Psoas muscle (tissue), 8 donors: ENCODE measurements around the gene PTP4A1. TPM values are rescaled to one million over a fixed set of nuclear protein-coding genes. Genes with fewer than 3 reads are reported as not detected.
A peak's percentile ranks its signal among the peaks of the same experiment; 100 is the strongest.

Experiments used
- ATAC-seq, 4 donors: fragments of 200-7000 bp; cut with Tn5 transposase; one replicate each; pipeline ENCODE4 v1.9.1; 2020; ENCODE audit warnings: moderate library complexity in 3 of 4, mild to moderate bottlenecking in 2 of 4
- DNase-seq, 2 donors: peaks; one replicate each; pipeline ENCODE4 v3.0.0-alpha.2; 2020
- H3K27ac ChIP-seq: fragments of 200-600 bp; one replicate; pipeline ENCODE4 v1.8.0; 2022
- H3K27me3 ChIP-seq, 3 donors: fragments of 200-600 bp in 1 of 3; one replicate each; pipeline versions ENCODE4 v1.6.1 to v1.8.0; 2013 to 2022; ENCODE audit warnings: low read length in 2 of 3, mild to moderate bottlenecking in 2 of 3, moderate library complexity in 1 of 3; ENCODE audit not compliant: insufficient read depth in 3 of 3
- H3K36me3 ChIP-seq, 2 donors: fragments of 200-600 bp in 1 of 2; one replicate each; pipeline versions ENCODE4 v1.6.1 to v1.8.0; 2013 to 2022; ENCODE audit warnings: low read depth in 1 of 2, mild to moderate bottlenecking in 1 of 2, moderate library complexity in 1 of 2; ENCODE audit not compliant: insufficient read depth in 1 of 2
- H3K4me1 ChIP-seq: fragments of 200-600 bp; one replicate; pipeline ENCODE4 v1.8.0; 2022
- H3K4me3 ChIP-seq: fragments of 200-600 bp; one replicate; pipeline ENCODE4 v1.8.0; 2022; ENCODE audit warnings: mild to moderate bottlenecking
- H3K9me3 ChIP-seq: fragments of 200-600 bp; one replicate; pipeline ENCODE4 v1.8.0; 2022
- WGBS, 3 donors: extraction: QIAGEN DNeasy Blood & Tissue Kit; methylation state at CpG; one replicate each; pipeline versions ENCODE4 v1.1.6 to v1.1.7; 2013; 5-methylcytosine and 5-hydroxymethylcytosine counted together
- intact Hi-C, 2 donors: fragments of 100-400 bp; cut with DNase I; formaldehyde crosslinking; loops; one replicate each; pipeline versions ENCODE4 v1.11.0 to v1.14.2; 2022
- polyA plus RNA-seq, 3 donors: library from polyadenylated mRNA; stranded (reverse); fragments of 200-250 nt; gene quantifications; one replicate each; pipeline ENCODE4 v1.2.3, GENCODE V29; 2013
- total RNA-seq, 4 donors: library from RNA; stranded (reverse); fragmentation: NEBNext Ultra II Directional in 2 of 4; extraction: Animal tissue kit (Norgen Biotek cat#: 25700) in 2 of 4; gene quantifications; one replicate each; pipeline versions ENCODE4 v1.2.1 to v1.2.4, GENCODE V29; 2021 to 2023
- TF ChIP-seq, protein P1 (sequence below): fragments of 200-600 bp; IDR thresholded peaks from one replicate; pipeline ENCODE4 v1.8.0; 2022; ENCODE audit warnings: antibody characterized with exemption
- donor health status: healthy with polysubstance abuse.
- donor health status: DM: no; HTN: no; CAD: no; lungs with moderate emphysema.
- donor health status: Bipolar disorder and iron deficiency.
- donor health status: healthy.
- donor health status: DM: yes; HTN: yes; CAD: no.
- donor health status: DM: no; HTN: no; CAD: no.
- donor health status: DM: no; HTN: no; CAD: no.
- donor health status: DM: yes; HTN: yes; CAD: no.

The PTP4A1 gene
- total and polyA plus RNA-seq, 7 donors = 113 to 202 (median 159) TPM

DNA sequence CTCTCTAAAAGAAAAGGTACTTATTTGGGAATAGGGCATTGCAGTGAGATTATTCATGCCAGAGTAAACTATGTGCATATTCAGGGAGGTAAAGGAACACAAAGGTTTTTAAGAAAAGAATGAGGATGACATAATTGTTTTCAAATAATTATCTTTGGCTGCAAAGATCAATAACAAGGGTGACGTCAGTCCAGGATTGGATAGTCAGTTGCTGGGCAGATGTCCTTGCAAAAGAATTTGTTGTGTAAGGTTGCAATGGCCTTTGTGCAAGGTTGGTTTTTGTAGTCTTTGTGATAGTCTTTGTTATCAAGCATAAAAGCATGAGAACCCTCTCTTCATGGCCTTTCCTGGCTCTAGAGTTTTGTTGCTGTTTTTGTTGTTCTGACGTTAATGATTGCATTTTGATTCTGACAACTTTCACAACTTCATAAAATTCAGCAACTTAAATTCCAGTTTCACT, 17.7 kb downstream of the PTP4A1 start:
- intact Hi-C loops = no loop called here

DNA sequence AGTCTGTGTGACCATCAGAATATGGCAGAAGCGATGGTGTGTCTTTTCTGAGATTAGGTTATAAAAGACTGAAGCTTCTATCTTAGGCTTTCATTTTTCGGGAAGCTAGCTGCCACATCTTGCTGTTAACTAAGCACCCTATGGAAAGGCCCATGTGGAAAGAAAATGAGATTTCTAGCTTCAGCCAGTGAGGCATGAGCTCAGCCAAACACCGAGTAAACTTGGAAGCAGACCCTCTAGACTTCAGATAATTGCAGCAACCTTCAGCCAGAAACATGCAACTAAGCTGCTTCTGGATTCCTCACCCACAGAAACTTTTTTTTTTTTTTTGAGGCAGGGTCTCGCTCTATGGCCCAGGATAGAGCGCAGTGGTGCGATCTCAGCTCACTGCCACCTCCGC, 20.6 kb downstream of the PTP4A1 start:
- DNase-seq (no peak), ATAC-seq (no peak)
- intact Hi-C loops = no loop called here
- H3K4me3 ChIP-seq = no peak overlapping the region
- no peaks in the 10 kb centered on the region for H3K9me3 ChIP-seq
- no peaks in the 10 kb centered on the region for H3K36me3 ChIP-seq
- TF ChIP-seq, protein P1, sequence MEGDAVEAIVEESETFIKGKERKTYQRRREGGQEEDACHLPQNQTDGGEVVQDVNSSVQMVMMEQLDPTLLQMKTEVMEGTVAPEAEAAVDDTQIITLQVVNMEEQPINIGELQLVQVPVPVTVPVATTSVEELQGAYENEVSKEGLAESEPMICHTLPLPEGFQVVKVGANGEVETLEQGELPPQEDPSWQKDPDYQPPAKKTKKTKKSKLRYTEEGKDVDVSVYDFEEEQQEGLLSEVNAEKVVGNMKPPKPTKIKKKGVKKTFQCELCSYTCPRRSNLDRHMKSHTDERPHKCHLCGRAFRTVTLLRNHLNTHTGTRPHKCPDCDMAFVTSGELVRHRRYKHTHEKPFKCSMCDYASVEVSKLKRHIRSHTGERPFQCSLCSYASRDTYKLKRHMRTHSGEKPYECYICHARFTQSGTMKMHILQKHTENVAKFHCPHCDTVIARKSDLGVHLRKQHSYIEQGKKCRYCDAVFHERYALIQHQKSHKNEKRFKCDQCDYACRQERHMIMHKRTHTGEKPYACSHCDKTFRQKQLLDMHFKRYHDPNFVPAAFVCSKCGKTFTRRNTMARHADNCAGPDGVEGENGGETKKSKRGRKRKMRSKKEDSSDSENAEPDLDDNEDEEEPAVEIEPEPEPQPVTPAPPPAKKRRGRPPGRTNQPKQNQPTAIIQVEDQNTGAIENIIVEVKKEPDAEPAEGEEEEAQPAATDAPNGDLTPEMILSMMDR = no peak
- 89 to 90% (median 90%) methylated on average over 7 of the region's 7 CpGs for WGBS, 3 donors
- peaks cover 3% of the 10 kb centered on the region for H3K4me1 ChIP-seq
- no peaks in the 10 kb centered on the region for H3K27me3 ChIP-seq
- no peak overlapping the region for H3K27ac ChIP-seq

More for the DNA sequence above, 17.7 kb downstream of the PTP4A1 start:
- Histone ChIP-seq H3K4me1 (no peaks in the 10 kb centered on the region), H3K27ac (no peak overlapping the region), H3K9me3 (no peaks in the 10 kb centered on the region), H3K27me3 (no peaks in the 10 kb centered on the region), H3K4me3 (no peak overlapping the region), H3K36me3 (no peaks in the 10 kb centered on the region)
- 68 to 79% (median 73%) methylated on average over 2 of the region's 2 CpGs for WGBS, 3 donors
- DNase-seq (no peak), ATAC-seq (no peak)
- TF ChIP-seq, protein P1 = no peak

DNA sequence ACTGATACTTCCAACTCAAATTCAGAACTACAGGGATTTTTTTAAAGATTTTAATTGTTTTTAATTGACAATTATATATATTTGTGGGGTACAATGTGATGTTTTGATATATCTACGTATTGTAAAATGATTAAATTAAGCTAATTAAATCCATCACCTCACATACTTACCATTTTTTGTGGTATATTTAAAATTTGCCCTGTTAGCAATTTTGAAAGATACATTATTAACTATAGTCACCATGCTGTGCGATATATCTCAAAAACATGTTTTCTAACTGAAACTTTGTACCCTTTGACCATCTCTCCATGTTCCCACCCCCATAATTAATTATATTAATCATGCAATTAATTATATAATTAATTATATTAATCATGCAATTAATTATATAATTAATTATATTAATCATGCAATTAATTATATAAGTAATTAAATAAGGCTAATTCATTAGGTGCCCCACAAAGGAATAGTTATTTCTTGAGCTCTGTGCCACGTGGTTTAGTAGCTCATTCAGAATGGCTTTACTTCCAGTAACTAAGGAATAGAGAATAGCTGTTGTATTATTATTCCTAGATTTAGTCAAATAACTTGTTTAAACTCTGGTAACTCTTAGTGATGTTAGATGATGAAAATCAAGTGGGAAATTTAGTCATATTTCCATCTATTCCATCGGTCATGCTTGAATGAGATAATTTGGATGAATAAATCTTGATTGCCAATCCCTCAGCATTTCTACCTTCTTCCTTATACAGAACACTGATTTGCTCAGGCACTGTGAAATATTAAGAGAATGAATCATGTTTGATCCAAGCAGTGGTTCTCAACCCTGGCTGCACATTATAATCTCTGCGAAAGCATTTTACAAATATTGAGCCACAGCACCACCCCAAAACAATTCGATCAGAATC, 25.1 kb downstream of the PTP4A1 start:
- H3K36me3 ChIP-seq = no peaks in the 10 kb centered on the region
- peak overlapping the region; percentile 75 for H3K4me3 ChIP-seq
- DNase-seq = no peak
- TF ChIP-seq, protein P1 = no peak
- ATAC-seq = peak; percentile 23 to 44 (median 34)
- H3K9me3 ChIP-seq = no peaks in the 10 kb centered on the region
- H3K4me1 ChIP-seq = peaks cover 6% of the 10 kb centered on the region
- H3K27me3 ChIP-seq = no peaks in the 10 kb centered on the region
- no peak overlapping the region for H3K27ac ChIP-seq
- WGBS, 3 donors = 53 to 56% (median 56%) methylated on average over 6 of the region's 6 CpGs
- intact Hi-C loops = loop anchor here (2.0 kb wide), 1 partner anchor 167 kb away; no protein-coding TSS in a partner anchor

DNA sequence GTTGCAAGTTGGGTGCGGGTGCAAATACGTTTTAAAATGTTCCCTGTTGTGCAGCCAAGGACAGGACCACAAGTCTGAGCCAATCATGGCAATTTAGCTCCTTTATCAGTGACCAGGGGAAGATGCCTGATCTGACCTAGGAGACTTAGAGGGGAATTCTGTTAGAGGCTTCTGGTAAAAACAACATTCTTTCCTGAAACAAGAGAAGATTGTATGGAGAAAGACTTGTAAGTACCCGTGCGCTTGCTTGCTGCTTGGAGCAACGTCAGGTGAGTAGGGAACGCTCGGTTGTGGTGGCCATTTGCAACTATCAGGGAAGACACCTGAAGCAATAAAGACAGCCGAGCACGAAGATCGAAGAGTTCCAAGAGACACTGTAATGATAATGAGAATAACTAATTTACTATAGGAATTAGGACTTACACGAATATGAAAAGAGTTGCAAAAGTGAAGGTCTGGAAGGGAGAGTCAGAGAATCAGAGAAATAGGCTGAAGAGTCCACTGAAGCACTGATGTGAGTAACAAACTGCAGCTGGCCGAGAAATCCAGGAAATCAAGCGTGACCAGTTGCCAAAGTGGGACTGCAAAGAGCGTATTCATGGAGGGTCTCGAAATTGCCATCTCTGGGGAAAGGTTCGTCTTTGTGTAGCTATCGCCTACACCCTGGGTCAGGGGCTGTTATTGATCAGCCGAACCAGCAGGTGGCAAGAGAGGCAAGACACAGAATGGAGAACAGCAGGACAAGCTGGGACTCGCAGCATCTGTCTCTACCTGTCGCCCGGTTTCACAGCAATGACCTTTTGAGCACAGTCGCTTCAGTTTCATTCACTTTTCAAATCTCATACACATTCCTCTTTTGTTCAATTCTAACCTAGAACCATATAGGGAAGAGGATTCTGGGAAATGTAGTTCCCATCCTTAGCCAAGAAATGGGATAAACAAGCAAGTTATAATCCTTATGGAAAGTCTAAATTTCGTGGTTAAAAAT, 26.1 kb downstream of the PTP4A1 start:
- intact Hi-C loops = loop anchor here (2.0 kb wide), 1 partner anchor 166 kb away; no protein-coding TSS in a partner anchor
- WGBS, 3 donors = 2 to 3% (median 3%) methylated on average over 23 of the region's 23 CpGs
- peak; percentile 91 to 99 (median 94) for ATAC-seq
- Histone ChIP-seq H3K36me3 (no peaks in the 10 kb centered on the region), H3K9me3 (no peaks in the 10 kb centered on the region), H3K4me3 (peak overlapping the region; percentile 75), H3K4me1 (peaks cover 6% of the 10 kb centered on the region), H3K27ac (no peak overlapping the region), H3K27me3 (no peaks in the 10 kb centered on the region)
- peak; percentile 57 to 76 for DNase-seq
- TF ChIP-seq, protein P1 = peak; percentile 89
